Erythroblast (primary cell): Measurements from ENCODE around the gene TRPM3.

Experiments used
- GATA1 ChIP-seq: IDR thresholded peaks from 2 replicates; pipeline ENCODE4 v1.6.1; 2011; ENCODE audit warnings: low read depth, mild to moderate bottlenecking, control low read depth, low read length, moderate library complexity
- POLR2A ChIP-seq: IDR thresholded peaks from 2 replicates; pipeline ENCODE4 v1.6.1; 2011; ENCODE audit warnings: mild to moderate bottlenecking, low read length

DNA sequence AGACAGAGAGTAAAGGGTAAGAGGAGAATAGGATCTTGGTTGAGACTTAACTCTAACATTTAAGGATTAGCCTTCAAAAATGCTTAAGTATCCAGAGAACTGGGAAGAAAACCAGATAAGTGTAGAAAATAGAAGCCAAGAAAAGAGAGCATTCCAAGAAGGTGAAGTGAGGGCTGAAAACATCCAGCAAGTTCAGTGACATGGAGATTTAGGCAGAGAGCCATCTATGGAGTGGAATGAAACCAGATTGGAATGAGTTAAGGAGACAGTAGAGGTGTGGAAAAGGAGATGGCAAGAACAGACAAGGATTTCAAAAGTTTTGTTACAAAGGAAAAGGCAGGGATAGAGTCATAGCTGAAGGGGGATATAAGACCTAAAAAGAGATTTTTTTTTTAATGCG is 188.1 kb downstream of the TRPM3 start:
- TF ChIP-seq POLR2A (no peak), GATA1 (no peak)
